A549 (cell line): ENCODE measurements around the gene TMEM214.

Source experiments
- CEBPB ChIP-seq, 2 experiments: fragments of >200 bp in 1 of 2; sonication (Bioruptor Twin) in 1 of 2; formaldehyde crosslinking in 1 of 2; IDR thresholded peaks; 2 replicates each; pipeline ENCODE4 v1.6.1; 2012 to 2016
- CTCF ChIP-seq: fragments of >200 bp; sonication (Bioruptor Twin); formaldehyde crosslinking; IDR thresholded peaks from 3 replicates; pipeline ENCODE4 v1.5.1; 2016
- JUNB ChIP-seq: fragments of >200 bp; sonication (Bioruptor Twin); formaldehyde crosslinking; IDR thresholded peaks from 2 replicates; pipeline ENCODE4 v1.6.1; 2016
- MAZ ChIP-seq: fragments of 150-350 bp; IDR thresholded peaks from 2 replicates; pipeline ENCODE4 v1.6.1; 2014; ENCODE audit warnings: antibody characterized with exemption, low read depth, low read length, borderline replicate concordance
- PBX3 ChIP-seq: IDR thresholded peaks from 2 replicates; pipeline ENCODE4 v1.6.1; 2012
- POLR2A ChIP-seq: IDR thresholded peaks from 2 replicates; pipeline ENCODE4 v1.6.1; 2012; ENCODE audit warnings: mild to moderate bottlenecking, low read length
- POLR2AphosphoS2 ChIP-seq: conservative IDR thresholded peaks from 2 replicates; pipeline ENCODE4 v1.6.1; 2012; ENCODE audit warnings: low read length, improper control_type of control experiment, inconsistent platforms
- RCOR1 ChIP-seq: fragments of 150-350 bp; IDR thresholded peaks from 2 replicates; pipeline ENCODE4 v1.6.1; 2014; ENCODE audit warnings: antibody characterized with exemption, low read length, low read depth
- REST ChIP-seq: fragments of 200-600 bp; sonication (generic); IDR thresholded peaks from 2 replicates; pipeline ENCODE4 v1.6.1; 2016; ENCODE audit warnings: antibody characterized with exemption, mild to moderate bottlenecking, moderate library complexity
- SMC3 ChIP-seq: fragments of >200 bp; sonication (Bioruptor Twin); formaldehyde crosslinking; IDR thresholded peaks from 3 replicates; pipeline ENCODE4 v1.6.1; 2018; ENCODE audit warnings: inconsistent platforms
- TF ChIP-seq, protein P1 (sequence below): IDR thresholded peaks from 2 replicates; pipeline ENCODE4 v1.6.1; 2012

GRCh38 chr2:27054721-27055120, 22.0 kb downstream of the TMEM214 start:
- TF ChIP-seq JUNB (no peak), POLR2A (no peak), CEBPB (IDR thresholded peaks at IDR 0.05) (no peak), SMC3 (no peak), MAZ (no peak), RCOR1 (no peak), PBX3 (no peak), CTCF (no peak), REST (no peak), POLR2AphosphoS2 (no peak)
- TF ChIP-seq, protein P1, sequence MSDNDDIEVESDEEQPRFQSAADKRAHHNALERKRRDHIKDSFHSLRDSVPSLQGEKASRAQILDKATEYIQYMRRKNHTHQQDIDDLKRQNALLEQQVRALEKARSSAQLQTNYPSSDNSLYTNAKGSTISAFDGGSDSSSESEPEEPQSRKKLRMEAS: no peak
